IPS-18a (cell line): Measurements from ENCODE around the gene BNC1.
A peak's percentile ranks its signal among the peaks of the same experiment; 100 is the strongest.
"Not testable (repeated sequence)": the region's sequence is repeated elsewhere in the genome, so short reads cannot be mapped to it uniquely, and the experiment has no call there.

Experiments
- H3K27ac ChIP-seq: one replicate; pipeline ENCODE4 v1.5.1; 2013; ENCODE audit warnings: low read length
- H3K27me3 ChIP-seq: one replicate; pipeline ENCODE4 v1.6.1; 2013; ENCODE audit warnings: mild to moderate bottlenecking, low read length; ENCODE audit not compliant: control insufficient read depth, insufficient read depth
- H3K36me3 ChIP-seq: one replicate; pipeline ENCODE4 v1.6.1; 2013; ENCODE audit warnings: low read depth, low read length; ENCODE audit not compliant: control insufficient read depth
- H3K4me1 ChIP-seq: one replicate; pipeline ENCODE4 v1.6.1; 2013; ENCODE audit warnings: low read depth, low read length; ENCODE audit not compliant: control insufficient read depth
- H3K4me3 ChIP-seq: one replicate; pipeline ENCODE4 v1.5.1; 2013; ENCODE audit warnings: low read length
- H3K9ac ChIP-seq: one replicate; pipeline ENCODE4 v1.6.1; 2013; ENCODE audit warnings: mild to moderate bottlenecking, low read length, moderate library complexity
- H3K9me3 ChIP-seq: one replicate; pipeline ENCODE4 v1.6.1; 2013; ENCODE audit warnings: low read depth, low read length; ENCODE audit not compliant: control insufficient read depth

BNC1 gene

DNA sequence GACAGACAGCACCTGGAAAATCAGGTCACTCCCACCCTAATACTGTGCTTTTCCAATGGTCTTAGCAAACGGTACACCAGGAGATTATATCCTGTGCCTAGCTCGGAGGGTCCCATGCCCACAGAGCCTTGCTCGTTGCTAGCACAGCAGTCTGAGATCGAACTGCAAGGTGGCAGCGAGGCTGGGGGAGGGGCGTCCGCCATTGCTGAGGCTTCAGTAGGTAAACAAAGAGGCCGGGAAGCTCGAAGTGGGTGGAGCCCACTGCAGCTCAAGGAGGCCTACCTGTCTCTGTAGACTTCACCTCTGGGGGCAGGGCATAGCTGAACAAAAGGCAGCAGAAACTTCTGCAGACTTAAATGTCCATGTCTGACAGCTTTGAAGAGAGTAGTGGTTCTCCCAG, 62.7 kb downstream of the BNC1 start:
- H3K4me3 ChIP-seq, H3K9ac ChIP-seq, H3K27me3 ChIP-seq, H3K36me3 ChIP-seq, H3K27ac ChIP-seq, H3K4me1 ChIP-seq, H3K9me3 ChIP-seq: not testable (repeated sequence)

GRCh38 chr15:83219026-83219425, 65.4 kb downstream of the BNC1 start:
- Histone ChIP-seq H3K27me3 (no peaks in the 10 kb centered on the region), H3K36me3 (no peaks in the 10 kb centered on the region), H3K4me1 (no peaks in the 10 kb centered on the region), H3K4me3 (no peak overlapping the region), H3K9ac (no peak overlapping the region), H3K9me3 (peaks cover 3% of the 10 kb centered on the region), H3K27ac (no peak overlapping the region)

GRCh38 chr15:83215306-83215705, 69.2 kb downstream of the BNC1 start:
- Histone ChIP-seq H3K4me3 (no peak overlapping the region), H3K27me3 (no peaks in the 10 kb centered on the region), H3K27ac (no peak overlapping the region), H3K4me1 (no peaks in the 10 kb centered on the region), H3K9ac (no peak overlapping the region), H3K36me3 (no peaks in the 10 kb centered on the region), H3K9me3 (no peaks in the 10 kb centered on the region)

DNA sequence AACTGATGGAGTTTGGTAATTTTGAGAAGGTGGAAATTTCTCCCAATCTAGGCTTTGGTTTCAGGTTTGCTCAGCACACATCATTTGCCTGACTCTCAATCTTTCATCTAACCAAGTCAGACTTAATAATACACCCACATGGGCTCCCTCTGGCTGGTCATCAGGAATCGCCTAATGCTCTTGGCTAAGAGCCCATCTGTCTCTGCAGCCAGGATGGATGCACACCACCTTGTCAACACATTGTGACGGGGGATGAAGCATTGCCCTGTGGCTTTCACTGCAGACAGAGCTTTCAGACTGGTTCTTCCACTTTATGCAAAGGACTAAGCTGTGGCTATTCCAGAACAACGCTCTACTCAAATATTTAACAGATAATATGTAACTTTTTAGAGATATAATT, 73.8 kb downstream of the BNC1 start:
- Histone ChIP-seq H3K9me3 (no peaks in the 10 kb centered on the region), H3K27ac (no peak overlapping the region), H3K27me3 (no peaks in the 10 kb centered on the region), H3K4me3 (no peak overlapping the region), H3K36me3 (no peaks in the 10 kb centered on the region), H3K9ac (no peak overlapping the region), H3K4me1 (peaks cover 15% of the 10 kb centered on the region)

- no peaks in the 10 kb centered on the region for H3K36me3 ChIP-seq
- no peak overlapping the region for H3K4me3 ChIP-seq
- no peak overlapping the region for H3K27ac ChIP-seq
- no peak overlapping the region for H3K9ac ChIP-seq
- peaks cover 27% of the 10 kb centered on the region for H3K4me1 ChIP-seq
- no peaks in the 10 kb centered on the region for H3K9me3 ChIP-seq
- H3K27me3 ChIP-seq: no peaks in the 10 kb centered on the region
Observed at GRCh38 chr15:83209333-83209732, 75.1 kb downstream of the BNC1 start.

DNA sequence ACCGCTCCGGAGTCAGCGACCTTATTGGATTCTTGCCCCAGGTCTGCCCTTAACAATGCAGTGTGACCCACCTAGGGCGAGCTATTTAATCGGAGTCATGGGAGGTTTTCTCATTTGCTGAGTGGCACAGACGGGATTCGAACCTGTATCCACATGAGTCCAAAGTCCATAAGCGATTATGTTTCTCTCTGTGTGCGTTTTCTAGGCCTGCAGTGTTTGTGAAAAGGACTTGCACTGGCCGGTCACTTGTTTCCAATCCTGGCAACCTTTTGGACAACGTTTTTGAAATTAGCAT, 76.2 kb downstream of the BNC1 start:
- peaks cover 29% of the 10 kb centered on the region for H3K4me1 ChIP-seq
- no peak overlapping the region for H3K27ac ChIP-seq
- no peaks in the 10 kb centered on the region for H3K9me3 ChIP-seq
- H3K36me3 ChIP-seq: no peaks in the 10 kb centered on the region
- H3K4me3 ChIP-seq: peak overlapping the region; percentile 67
- no peaks in the 10 kb centered on the region for H3K27me3 ChIP-seq
- H3K9ac ChIP-seq: peak overlapping the region; percentile 80

DNA sequence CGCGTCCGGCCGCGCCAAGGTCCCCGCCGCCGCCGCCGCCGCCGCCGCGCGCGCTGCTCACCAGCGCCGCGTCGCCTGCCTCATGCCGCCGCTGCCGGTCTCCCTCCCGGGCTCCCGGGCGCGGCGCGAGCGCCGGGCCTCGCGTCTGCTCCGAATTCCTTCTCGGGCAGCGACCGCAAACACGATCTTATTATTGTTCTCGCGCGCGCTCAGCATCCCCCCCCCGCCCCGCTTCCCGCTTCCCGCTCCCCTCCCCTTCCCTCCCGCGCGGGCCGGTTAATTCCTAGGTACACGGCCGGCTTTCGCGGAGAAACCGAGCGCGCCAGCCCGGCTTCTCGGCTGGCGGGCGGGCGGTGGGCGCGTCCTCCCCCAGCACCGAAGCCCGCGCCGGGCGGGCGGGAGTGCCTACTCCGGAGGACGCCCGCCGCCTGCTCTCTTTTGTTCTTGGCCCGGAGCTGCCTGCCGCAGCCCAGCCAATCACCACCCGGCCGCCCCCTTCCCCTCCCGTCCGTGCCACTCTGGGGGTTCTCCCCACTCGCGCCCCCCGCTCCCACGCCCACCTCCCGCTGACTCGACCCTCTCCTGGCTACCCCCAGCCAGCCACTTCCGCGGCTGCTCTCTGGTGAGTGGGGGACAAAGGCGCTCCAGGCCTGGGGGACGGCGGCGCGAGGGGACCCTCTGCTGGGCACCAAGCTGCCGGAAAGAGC, 76.7 kb downstream of the BNC1 start, which contains the start of gene HDGFL3:
TSS of gene HDGFL3 (minus strand) at position 164 of the 707 bp plus-strand sequence. CDS start 409 bp downstream, outside the sequence.
- H3K27ac ChIP-seq: peak within 1 kb of the TSS; percentile 18
- peaks cover 29% of the 10 kb centered on the region for H3K4me1 ChIP-seq
- H3K9me3 ChIP-seq: no peaks in the 10 kb centered on the region
- H3K36me3 ChIP-seq: no peaks in the 10 kb centered on the region
- H3K27me3 ChIP-seq: no peaks in the 10 kb centered on the region
- H3K4me3 ChIP-seq: peak within 1 kb of the TSS; percentile 67
- peak within 1 kb of the TSS; percentile 80 for H3K9ac ChIP-seq

DNA sequence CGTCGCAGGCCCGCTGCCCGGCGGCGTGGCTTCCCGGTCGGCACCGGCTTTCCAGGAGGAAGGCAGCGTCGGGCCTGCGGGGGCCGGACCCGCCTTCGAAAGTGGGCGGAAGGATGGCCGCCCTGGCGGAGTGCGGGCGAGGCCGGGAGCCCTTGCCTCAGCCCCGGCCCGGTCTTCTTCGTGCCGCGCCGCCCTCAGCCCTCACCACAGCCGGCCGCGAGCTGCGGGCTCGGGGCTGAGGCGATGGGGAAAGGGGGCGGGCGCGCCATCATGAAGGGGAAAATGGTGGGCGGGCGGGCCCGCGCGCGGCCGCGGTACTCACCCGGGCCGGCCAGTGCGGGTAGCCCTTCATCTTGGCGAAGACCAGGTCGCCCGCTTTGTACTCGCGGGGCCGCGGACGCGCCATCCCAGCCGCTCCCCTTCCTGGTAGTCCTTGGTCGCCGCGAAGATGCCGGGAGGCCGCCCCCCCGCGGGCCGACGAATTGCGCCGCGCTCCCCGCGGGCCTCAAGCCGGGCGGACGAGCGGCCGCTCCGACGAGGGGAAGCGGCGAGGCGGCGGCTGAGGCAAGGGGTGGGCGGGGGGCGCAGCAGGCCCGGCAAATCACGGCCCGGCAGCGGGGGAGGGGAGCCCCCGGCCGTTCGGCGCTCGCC, 77.3 kb downstream of the BNC1 start:
- peak overlapping the region; percentile 67 for H3K4me3 ChIP-seq
- H3K9ac ChIP-seq: peak overlapping the region; percentile 73
- peaks cover 33% of the 10 kb centered on the region for H3K4me1 ChIP-seq
- H3K9me3 ChIP-seq: no peaks in the 10 kb centered on the region
- H3K27ac ChIP-seq: peak overlapping the region; percentile 16
- no peaks in the 10 kb centered on the region for H3K27me3 ChIP-seq
- no peaks in the 10 kb centered on the region for H3K36me3 ChIP-seq

DNA sequence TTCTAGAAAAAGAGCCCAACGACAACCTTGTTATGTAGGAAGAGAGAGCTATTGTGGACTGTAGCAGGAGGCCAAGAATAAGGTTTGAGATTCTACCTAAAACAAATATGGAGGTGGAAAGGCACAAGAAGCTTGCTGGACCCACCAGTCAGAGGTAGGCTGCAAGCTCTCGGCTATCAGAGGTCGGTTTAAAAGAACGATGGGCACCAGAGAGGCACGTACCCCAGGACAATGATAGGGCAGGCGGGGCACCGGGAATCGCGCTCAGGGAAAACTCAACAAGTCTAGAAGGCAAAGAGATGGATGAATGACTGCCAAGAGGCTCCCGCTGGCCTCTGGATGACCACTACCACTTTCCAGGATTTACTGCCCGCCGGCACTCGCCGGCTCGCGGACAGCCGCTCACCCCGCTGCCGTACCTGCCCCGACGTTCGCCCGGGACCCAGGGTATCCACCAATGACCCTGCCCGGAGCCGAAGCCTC, 77.9 kb downstream of the BNC1 start:
- H3K4me1 ChIP-seq: peaks cover 33% of the 10 kb centered on the region
- peak overlapping the region; percentile 1 for H3K27ac ChIP-seq
- no peaks in the 10 kb centered on the region for H3K27me3 ChIP-seq
- H3K9me3 ChIP-seq: no peaks in the 10 kb centered on the region
- H3K4me3 ChIP-seq: peak overlapping the region; percentile 67
- H3K9ac ChIP-seq: peak overlapping the region; percentile 73
- no peaks in the 10 kb centered on the region for H3K36me3 ChIP-seq
